DLD1 (cell line): ENCODE data around the gene TNIP1.

ENCODE experiments used
- in situ Hi-C: cut with HindIII; loops from 2 replicates; pipeline ENCODE4 v1.10.0; 2017; ENCODE audit warnings: low sequenced_read_pairs

TNIP1 gene

DNA sequence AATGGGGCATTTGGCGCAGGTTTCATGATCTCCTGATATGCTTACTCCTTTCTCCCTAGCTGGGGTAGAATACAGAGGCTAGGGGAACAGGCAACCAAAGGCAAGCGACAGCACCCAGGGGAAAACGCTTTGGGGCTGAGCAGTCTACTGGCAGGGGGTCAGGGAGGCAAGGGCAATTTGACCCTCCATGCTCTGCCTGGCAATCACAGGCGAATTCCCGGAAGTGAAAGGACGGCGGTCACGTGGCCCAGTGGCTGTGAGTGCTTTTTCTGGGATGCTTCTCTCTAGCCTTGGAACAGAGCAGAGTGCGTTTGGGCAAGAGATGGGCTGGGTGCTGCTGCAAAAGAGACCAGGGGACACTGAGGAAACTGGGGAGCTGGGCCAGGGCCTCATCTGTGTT is 54.7 kb downstream of the TNIP1 start:
- in situ Hi-C loops: no loop called here

GRCh38 chr5:151025250-151025606 is 55.6 kb downstream of the TNIP1 start:
- in situ Hi-C loops: no loop called here

GRCh38 chr5:151024440-151025249 is 56.2 kb downstream of the TNIP1 start:
- in situ Hi-C loops: no loop called here

DNA sequence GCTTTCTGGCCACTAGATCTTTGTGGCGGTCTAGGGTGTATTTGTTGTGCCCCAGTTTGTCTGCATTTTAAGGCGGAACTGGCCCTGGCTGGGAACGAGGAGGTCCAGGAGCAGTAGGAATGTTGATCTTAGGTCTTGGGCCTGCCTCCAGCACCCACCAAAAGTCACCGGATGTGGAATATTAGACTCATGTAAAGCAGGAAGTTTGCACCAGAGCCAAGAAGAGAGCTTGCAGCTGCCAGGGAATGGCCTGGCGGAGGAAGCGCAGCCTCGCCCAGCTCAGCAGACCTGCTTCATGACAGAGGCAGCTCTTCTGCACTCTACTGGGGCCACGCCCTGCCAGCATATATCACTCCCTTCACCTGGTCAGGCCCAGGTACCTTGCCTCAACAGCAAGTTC is 57.2 kb downstream of the TNIP1 start:
- in situ Hi-C loops: no loop called here

DNA sequence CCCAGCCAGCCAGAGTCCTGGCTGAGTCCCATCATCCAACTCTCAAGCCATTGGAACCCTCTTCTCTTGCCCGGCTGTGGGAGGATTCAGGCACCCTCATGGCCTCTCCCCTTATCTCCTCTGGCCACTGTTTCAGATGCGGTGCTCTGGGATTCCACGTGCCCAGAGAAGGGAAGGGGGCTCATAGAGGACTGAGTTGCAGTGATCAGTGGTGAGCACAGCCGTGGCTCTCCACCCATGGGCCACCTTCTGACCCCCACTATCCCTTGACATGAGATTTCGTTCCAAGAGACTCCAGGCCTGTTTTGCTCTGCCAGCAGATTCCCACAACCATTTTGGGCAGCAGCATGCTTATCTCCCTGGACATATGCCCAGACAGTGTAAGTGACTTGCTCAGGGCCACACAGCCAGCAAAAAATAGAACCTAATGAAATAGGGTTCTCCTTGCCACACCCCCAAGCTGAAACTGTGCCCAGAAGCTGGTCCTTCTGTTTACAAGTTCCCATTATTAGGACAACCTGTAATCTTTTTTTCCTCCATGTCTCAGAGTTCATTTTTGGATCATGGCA is 57.7 kb downstream of the TNIP1 start:
- in situ Hi-C loops: no loop called here

- in situ Hi-C loops: no loop called here
Measured at GRCh38 chr5:151022511-151023018, 58.3 kb downstream of the TNIP1 start.

- in situ Hi-C loops: no loop called here
Measured at GRCh38 chr5:151021746-151022145, 59.1 kb downstream of the TNIP1 start.

DNA sequence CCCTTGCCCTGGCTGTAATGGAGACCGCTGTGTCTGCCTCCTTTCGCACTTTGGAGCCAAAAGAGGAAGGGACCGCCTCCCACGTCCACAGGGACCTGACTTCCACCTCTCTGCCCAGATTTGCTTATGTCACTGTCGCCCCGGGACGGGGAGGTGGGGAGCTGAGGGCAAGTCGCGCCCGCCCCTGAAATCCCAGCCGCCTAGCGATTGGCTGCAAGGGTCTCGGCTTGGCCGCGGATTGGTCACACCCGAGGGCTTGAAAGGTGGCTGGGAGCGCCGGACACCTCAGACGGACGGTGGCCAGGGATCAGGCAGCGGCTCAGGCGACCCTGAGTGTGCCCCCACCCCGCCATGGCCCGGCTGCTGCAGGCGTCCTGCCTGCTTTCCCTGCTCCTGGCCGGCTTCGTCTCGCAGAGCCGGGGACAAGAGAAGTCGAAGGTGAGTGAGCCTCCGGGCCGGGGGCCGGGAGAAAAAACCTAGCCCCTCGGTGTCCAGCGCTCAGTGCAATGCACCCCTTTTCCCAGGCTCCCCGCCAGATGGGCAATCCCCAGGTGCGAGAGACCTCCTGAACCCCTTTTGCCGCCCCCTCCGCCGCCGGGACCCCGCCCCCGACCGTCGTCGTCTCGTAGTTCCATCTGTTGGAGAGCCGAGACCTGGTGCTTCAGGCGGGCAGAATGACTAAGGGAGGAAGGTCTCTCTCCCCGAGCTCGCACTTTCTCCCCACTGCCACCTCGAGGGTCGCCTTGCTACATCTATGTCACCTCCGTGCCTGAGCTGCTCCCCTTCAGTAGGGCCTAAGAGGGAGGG is 60.3 kb downstream of the TNIP1 start, which contains the start of gene GPX3:
Gene GPX3 (plus strand): TSS at position 288 of the 807 bp plus-strand sequence. CDS start 64 bp downstream, at position 352.
- in situ Hi-C loops: no loop called here

GRCh38 chr5:151019331-151019730 is 61.5 kb downstream of the TNIP1 start:
- in situ Hi-C loops: no loop called here

DNA sequence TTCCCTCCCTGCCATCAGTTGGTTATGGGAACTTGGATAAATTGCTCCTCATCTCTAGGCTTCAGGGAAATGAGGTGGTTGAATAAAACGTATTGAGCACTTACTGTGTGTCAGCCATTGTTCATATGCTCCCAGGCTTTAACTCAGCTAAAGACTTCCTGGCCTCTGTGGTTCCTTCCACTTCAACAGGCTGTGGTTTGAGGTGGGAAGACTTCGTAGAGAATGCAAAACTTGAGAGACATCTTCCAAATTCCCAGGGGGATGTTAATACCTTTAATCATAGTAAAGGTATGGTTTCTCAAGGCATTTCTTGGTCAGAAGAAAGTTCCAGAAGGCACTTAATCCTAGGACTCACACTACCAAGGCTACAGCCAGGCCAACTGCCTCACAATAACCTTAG is 62.0 kb downstream of the TNIP1 start:
- in situ Hi-C loops: no loop called here

DNA sequence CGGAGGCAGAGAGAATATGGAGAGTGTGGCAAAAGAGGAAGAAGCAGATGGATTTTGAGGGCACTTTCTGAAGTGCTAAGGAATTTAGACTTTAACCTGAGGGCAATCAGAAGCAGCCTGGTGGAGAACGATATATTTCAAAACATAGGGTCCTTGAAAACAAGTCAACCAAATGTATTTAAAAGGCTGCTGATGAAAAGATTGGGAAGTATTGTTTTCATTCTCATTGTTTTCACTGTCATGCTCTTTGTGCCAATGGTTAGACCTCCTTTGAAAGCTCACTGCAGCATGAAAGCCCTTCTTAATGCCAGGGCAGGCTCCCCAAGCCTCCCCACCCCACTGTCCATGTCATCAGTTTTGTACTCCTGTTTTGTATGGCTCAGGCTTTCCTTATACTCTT is 62.9 kb downstream of the TNIP1 start:
- in situ Hi-C loops: no loop called here

GRCh38 chr5:151016700-151017099 is 64.1 kb downstream of the TNIP1 start:
- in situ Hi-C loops: no loop called here

DNA sequence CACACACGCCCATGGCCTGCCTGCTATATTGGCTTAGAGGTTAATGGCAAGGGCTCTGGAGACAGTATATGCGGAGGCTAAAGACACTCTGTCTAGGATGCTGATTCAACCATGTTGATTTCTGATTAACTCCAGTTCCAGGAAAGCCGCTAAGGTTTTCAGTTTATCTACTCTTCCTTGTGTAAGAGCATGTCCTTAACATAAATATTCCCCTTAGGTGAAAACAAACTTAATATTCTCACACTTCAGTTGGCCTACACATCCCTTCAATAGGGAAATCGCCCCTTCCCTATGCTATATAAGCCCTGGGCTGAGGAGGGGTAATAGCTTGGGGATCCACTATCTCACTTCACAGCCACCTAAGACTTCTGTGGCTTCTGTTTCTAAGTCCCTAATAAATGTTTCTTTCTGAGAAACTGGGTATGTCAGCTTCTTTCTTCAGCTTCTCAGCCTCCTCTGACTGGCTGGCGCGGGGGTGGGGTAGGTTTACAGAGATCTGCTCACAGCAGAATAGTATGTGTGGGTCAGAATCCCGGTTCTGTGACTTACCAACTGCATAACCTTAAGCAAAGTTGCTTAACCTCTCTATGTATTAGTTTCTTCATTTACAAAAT is 64.8 kb downstream of the TNIP1 start:
- in situ Hi-C loops: no loop called here

GRCh38 chr5:151014680-151015343 is 66.0 kb downstream of the TNIP1 start:
- in situ Hi-C loops: no loop called here

DNA sequence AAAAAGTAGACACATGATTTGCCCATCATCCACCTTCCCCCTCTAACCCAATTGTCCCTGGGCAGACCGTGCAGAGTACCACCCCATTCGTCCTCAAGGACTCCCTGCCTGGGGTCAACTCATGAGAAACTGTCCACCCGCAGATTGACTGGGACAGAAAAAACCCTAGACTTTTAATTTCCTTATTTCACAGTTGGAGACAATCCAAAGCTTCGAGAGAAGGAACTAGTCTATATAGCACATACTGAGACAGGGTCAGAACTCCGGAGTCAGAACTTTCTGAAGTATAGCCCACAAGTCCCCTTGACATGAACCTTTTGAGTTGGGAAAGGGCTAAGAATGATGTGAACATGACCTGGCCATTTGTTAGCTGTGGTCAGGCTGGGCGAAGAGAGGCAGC is 68.0 kb downstream of the TNIP1 start:
- in situ Hi-C loops: no loop called here

- in situ Hi-C loops: no loop called here
Measured at GRCh38 chr5:151008906-151009305, 71.9 kb downstream of the TNIP1 start.

DNA sequence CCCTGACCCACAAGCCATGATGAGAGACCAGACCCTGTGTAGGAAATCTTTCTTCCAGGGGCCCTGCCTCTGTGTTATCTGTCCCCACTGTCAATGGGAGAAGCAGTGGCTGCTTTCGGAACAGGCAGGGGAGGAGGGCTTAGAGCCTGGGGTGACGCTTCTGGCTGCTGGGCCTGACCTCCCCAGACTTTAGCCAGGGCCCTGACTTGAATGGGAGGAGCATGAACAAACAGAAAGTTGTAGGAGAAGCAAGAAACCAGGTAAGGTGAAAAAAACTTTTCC is 72.7 kb downstream of the TNIP1 start:
- in situ Hi-C loops: no loop called here

GRCh38 chr5:151007430-151008209 is 73.2 kb downstream of the TNIP1 start:
- in situ Hi-C loops: no loop called here

DNA sequence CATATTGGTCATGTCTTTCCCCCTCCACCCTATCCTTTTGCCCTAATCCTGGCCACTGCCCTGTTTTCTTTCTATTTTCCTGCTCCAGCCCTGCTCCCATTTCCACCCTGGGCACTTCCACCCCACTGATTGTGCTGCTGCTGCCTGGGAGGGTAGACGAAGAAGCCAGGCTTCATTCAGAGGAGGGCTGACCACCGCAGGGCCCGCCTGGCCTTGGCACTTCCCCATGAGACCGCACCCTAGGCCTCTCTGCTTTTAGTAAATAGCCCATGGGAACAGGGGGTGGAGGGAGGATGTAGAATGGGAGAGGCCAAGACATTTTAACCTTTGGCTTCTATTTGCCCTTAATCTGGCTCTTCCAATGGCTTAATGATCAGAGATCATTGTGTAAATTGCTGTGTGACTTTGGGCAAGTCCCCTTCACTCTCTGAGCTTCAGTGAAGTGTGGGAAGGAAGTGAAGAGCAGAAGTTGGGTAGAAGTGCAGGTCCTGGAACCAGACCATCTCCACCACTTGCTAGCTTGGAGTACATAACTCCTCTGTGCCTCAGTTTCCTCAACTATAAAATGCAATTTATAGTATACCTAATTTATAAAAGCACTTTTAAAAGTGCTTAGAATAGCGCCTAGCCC is 74.0 kb downstream of the TNIP1 start:
- in situ Hi-C loops: no loop called here
